ENCODE data around the gene RPS24. TPM values are rescaled to one million over a fixed set of nuclear protein-coding genes. Genes with fewer than 3 reads are reported as not detected.

Gene RPS24
- total and polyA plus RNA-seq, 10 of the 15 experiments (the other 5 are each of a cell fraction or from before 2014, with no cell fraction given), result 1,343 to 7,285 (median 2,230) TPM

Other genes with a start within 250 kb of the RPS24 start
- gene DLG5, start 107.1 kb upstream of the RPS24 start, total RNA-seq (2014; rRNA removed), result 2.4 and 2.8 TPM in 2 replicates
- 2.3 and 2.7 TPM in 2 replicates for gene DLG5, start 107.1 kb upstream of the RPS24 start, total RNA-seq (2014; rRNA removed; fragmentation: Illumina TruSeq; extraction: Trizol)
- 5.4 and 6.6 TPM in 2 replicates for gene DLG5, start 107.1 kb upstream of the RPS24 start, total RNA-seq (2021)
- 4.3 and 4.4 TPM in 2 replicates for gene DLG5, start 107.1 kb upstream of the RPS24 start, polyA plus RNA-seq (2011; rRNA removed)
- 2.7 and 3.6 TPM in 2 replicates for gene DLG5, start 107.1 kb upstream of the RPS24 start, polyA plus RNA-seq (2014; fragmentation: Illumina TruSeq; extraction: Trizol)
- under 1 TPM; 0.18 to 0.22 TPM for gene DLG5, start 107.1 kb upstream of the RPS24 start, polyA plus RNA-seq (2014; fragmentation: Nextera tagmentation; extraction: Ambion mirVana)
- 3.7 and 5.3 TPM in 2 replicates for gene DLG5, start 107.1 kb upstream of the RPS24 start, polyA plus RNA-seq (2014; rRNA removed)
- under 1 TPM; 0.55 to 0.88 TPM for gene DLG5, start 107.1 kb upstream of the RPS24 start, polyA plus RNA-seq (2016; fragmentation: Nextera tagmentation; extraction: Ambion mirVana)
- gene POLR3A, start 4.3 kb upstream of the RPS24 start, total RNA-seq (2014; rRNA removed), result 14.9 and 17.5 TPM in 2 replicates
- gene POLR3A, start 4.3 kb upstream of the RPS24 start, total RNA-seq (2014; rRNA removed; fragmentation: Illumina TruSeq; extraction: Trizol), result 11.7 and 12.9 TPM in 2 replicates
- 16.8 and 20.4 TPM in 2 replicates for gene POLR3A, start 4.3 kb upstream of the RPS24 start, total RNA-seq (2021)
- 10.5 and 11.6 TPM in 2 replicates for gene POLR3A, start 4.3 kb upstream of the RPS24 start, polyA plus RNA-seq (2011; rRNA removed)
- 15.8 and 16.4 TPM in 2 replicates for gene POLR3A, start 4.3 kb upstream of the RPS24 start, polyA plus RNA-seq (2014; fragmentation: Illumina TruSeq; extraction: Trizol)
- 1 to 10 TPM; 5.4 to 6.6 TPM for gene POLR3A, start 4.3 kb upstream of the RPS24 start, polyA plus RNA-seq (2014; fragmentation: Nextera tagmentation; extraction: Ambion mirVana)
- gene POLR3A, start 4.3 kb upstream of the RPS24 start, polyA plus RNA-seq (2014; rRNA removed), result 12.2 and 12.3 TPM in 2 replicates
- gene POLR3A, start 4.3 kb upstream of the RPS24 start, polyA plus RNA-seq (2016; fragmentation: Nextera tagmentation; extraction: Ambion mirVana), result 10 to 100 TPM; 18.4 to 19.2 TPM

Data from GM12878 (cell line).